Thyroid gland (tissue), 4 donors: ENCODE measurements around the gene JSRP1.

Experiments
- POLR2A ChIP-seq, 2 donors: fragments of 450-650 bp; IDR thresholded peaks; one replicate each; pipeline ENCODE4 v1.6.1; 2017; ENCODE audit warnings: antibody characterized with exemption in 2 of 2, mild to moderate bottlenecking in 2 of 2, moderate library complexity in 1 of 2
- TF ChIP-seq, protein P1 (sequence below), 6 experiments: fragments of 200-600 bp in 3 of 6; fragments of 450-650 bp in 3 of 6; sonication (generic) in 3 of 6; IDR thresholded peaks; one replicate each; pipeline ENCODE4 v1.5.1; 2016 to 2019; ENCODE audit warnings: antibody characterized with exemption in 6 of 6, mild to moderate bottlenecking in 2 of 6, inconsistent platforms in 1 of 6, moderate library complexity in 1 of 6

DNA sequence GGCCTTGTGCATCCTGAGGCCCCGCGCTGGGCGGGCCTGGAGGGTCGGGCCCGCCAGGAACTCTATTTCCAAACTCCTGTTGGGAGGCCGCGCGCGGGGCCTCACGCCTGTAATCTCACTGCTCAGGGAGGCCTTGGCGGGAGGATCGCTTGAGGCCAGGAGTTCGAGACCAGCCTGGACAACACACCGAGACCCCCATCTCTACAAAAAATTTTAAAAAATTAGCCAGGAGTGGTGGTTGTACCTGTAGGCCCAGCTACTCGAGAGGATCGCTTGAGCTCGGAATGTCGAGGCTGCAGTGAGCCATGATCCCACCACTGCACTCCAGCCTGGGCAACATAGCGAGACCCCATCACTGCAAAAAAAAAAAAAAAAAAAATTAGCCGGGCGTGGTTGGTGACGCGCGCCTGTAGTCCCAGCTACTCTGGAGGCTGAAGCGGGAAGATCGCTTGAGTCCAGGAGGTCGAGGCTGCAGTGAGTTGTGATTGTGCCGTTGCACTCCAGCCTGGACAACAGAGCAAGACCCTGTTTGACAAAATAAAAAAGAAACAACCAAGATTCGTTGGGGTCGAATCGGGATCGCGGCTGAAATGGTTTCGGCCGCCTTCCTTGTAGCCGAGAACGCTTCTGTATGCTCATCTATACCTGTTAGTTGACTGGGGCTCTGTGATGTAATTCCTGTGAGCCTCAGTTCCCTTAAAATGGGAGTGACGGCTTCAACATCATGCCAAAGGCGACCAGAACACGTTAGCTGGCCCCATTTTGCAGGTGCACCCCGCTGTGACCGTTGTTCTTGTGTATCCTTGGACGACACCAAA lies 19.0 kb downstream of the JSRP1 start:
- TF ChIP-seq POLR2A (IDR thresholded peaks at IDR 0.05), result no peak
- TF ChIP-seq, protein P1, sequence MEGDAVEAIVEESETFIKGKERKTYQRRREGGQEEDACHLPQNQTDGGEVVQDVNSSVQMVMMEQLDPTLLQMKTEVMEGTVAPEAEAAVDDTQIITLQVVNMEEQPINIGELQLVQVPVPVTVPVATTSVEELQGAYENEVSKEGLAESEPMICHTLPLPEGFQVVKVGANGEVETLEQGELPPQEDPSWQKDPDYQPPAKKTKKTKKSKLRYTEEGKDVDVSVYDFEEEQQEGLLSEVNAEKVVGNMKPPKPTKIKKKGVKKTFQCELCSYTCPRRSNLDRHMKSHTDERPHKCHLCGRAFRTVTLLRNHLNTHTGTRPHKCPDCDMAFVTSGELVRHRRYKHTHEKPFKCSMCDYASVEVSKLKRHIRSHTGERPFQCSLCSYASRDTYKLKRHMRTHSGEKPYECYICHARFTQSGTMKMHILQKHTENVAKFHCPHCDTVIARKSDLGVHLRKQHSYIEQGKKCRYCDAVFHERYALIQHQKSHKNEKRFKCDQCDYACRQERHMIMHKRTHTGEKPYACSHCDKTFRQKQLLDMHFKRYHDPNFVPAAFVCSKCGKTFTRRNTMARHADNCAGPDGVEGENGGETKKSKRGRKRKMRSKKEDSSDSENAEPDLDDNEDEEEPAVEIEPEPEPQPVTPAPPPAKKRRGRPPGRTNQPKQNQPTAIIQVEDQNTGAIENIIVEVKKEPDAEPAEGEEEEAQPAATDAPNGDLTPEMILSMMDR (IDR thresholded peaks at IDR 0.05), result no peak
